Measurements from ENCODE around the gene SMPX. TPM values are rescaled to one million over a fixed set of nuclear protein-coding genes. Genes with fewer than 3 reads are reported as not detected.
A peak's percentile ranks its signal among the peaks of the same experiment; 100 is the strongest.

SMPX gene
- total RNA-seq, 8 experiments from 2014 or later: 1.1 TPM; not detected in 7

DNA sequence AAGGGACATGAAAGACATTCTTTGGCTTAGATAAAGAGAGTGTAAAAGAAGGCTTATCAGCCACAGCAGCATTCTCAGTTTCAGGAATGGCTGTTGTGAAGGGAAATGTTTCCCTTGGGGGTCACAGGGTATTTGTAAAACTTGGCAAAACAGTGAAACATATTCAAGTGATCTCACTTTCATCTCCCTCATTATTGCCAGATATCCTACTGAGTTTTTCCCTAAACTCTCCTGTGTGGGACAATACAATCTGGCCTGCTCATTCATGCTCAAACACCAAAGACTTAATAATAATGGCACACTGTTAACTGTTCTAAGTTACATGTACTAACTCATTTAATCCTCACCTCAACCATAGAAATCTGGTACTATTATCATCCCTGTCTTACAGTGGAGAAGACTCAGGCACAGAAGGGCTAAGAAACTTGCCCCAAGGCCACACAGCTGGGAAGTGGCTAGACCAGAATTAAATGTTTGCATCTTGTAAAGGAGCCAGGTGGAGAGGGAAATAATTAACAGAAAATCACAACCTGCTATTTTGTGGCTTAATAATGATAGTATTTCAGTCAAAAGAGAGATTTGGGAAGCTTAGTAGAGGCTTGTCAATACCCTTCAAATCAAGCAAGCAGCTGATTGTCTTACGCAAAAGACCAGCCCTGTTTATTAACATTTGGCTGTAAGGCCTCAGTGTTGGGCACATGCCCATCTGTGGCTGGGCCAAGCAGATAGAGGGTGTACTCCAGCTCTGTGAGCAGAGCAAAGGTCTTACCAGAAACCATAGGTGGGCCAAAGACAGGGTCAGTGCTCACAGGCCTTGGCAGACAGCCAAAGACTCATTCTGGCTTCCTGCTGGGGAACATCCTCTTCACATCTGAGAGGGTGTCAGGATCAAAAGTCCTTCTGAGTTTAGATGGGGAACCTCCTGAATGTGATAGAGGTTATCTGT is 17.3 kb downstream of the SMPX start:
- in situ Hi-C loops (cut with MboI; ENCODE audit: low pct_unique_long_range_greater_than_20kb in 2 of 9, low sequenced_read_pairs in 9 of 9, unreplicated experiment in 9 of 9): loop anchor here in 1 of 9 experiments (25.0 kb wide), 1 partner anchor 1203 kb away; no protein-coding TSS in a partner anchor
- ATAC-seq (replicated peaks in 6 of 8): peak in 2 of 8 experiments; percentile 22 to 55
- Histone ChIP-seq H3K27ac (no peak overlapping the region), H3K4me3 (no peak overlapping the region), H3K4me1 (replicated peaks in 1 of 2) (no peaks in the 10 kb centered on the region)
- 0 to 43% methylated on average over 1 of the region's 1 CpG; no CpG with 5 or more reads in 8 of the 10 experiments for WGBS, 10 experiments

DNA sequence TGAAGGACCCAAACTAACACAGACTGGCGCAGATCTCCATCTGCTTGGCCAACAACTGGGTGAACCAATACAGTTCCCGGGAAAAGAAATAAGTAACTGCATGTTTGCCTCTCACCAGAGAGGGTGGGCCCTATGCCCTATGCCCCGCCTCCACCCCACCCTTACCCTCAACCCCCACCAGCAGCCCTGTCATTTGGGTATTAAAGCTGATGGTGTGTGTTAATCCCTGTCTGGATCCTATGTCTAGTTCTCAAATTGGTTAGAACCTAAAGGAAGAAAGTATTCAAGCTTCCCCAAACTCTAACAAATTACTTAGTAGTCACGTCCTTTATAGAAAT is 19.0 kb downstream of the SMPX start:
- no peak for ATAC-seq (replicated peaks in 6 of 8)
- in situ Hi-C loops (cut with MboI; ENCODE audit: low pct_unique_long_range_greater_than_20kb in 2 of 9, low sequenced_read_pairs in 9 of 9, unreplicated experiment in 9 of 9): loop anchor here in 1 of 9 experiments (25.0 kb wide), 1 partner anchor 1202 kb away; no protein-coding TSS in a partner anchor
- H3K4me1 ChIP-seq (replicated peaks in 1 of 2): no peaks in the 10 kb centered on the region
- no peak overlapping the region for H3K27ac ChIP-seq
- H3K4me3 ChIP-seq: peak overlapping the region in 1 of 5 donors; percentile 19
- WGBS, 10 experiments: 20 to 57% methylated on average over 2 of the region's 4 CpGs; no CpG with 5 or more reads in 8 of the 10 experiments

- no peak overlapping the region for H3K27ac ChIP-seq
- in situ Hi-C loops (cut with MboI; ENCODE audit: low pct_unique_long_range_greater_than_20kb in 2 of 9, low sequenced_read_pairs in 9 of 9, unreplicated experiment in 9 of 9): loop anchor here in 1 of 9 experiments (25.0 kb wide), 1 partner anchor 1201 kb away; no protein-coding TSS in a partner anchor
- no peaks in the 10 kb centered on the region for H3K4me1 ChIP-seq (replicated peaks in 1 of 2)
- H3K4me3 ChIP-seq: peak overlapping the region in 1 of 5 donors; percentile 19
- WGBS, 10 experiments: 10 to 90% (median 34%) methylated on average over 2 to 6 of the region's 15 CpGs; no CpG with 5 or more reads in 6 of the 10 experiments
- peak in 6 of 8 experiments; percentile 25 to 99 (median 68) for ATAC-seq (replicated peaks in 6 of 8)
These were observed 19.5 kb downstream of the SMPX start for GRCh38 chrX:21738210-21738949.

DNA sequence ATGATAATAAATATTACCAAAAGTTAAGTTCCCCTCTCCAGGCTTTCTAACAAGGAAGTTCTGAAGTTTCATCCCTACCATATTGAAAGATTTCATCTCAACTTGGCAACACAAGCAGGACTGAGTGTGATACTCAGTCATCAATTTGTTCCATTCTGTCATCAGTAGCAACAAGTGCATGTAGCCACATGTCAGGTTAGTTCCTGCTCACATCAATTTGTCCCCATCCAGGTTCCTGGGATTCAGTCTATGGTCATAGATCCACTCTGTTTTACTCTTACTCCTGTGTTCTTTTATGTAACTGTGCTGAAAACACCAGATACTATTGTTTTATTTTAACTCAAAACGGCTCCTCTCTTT is 22.2 kb downstream of the SMPX start:
- in situ Hi-C loops (cut with MboI; ENCODE audit: low pct_unique_long_range_greater_than_20kb in 2 of 9, low sequenced_read_pairs in 9 of 9, unreplicated experiment in 9 of 9): loop anchor here in 1 of 9 experiments (25.0 kb wide), 1 partner anchor 1198 kb away; no protein-coding TSS in a partner anchor
- no peak overlapping the region for H3K27ac ChIP-seq
- no peak overlapping the region for H3K4me3 ChIP-seq
- no peak for ATAC-seq (replicated peaks in 6 of 8)
- 0 to 88% methylated on average over 1 of the region's 1 CpG; no CpG with 5 or more reads in 8 of the 10 experiments for WGBS, 10 experiments
- H3K4me1 ChIP-seq (replicated peaks in 1 of 2): no peaks in the 10 kb centered on the region

DNA sequence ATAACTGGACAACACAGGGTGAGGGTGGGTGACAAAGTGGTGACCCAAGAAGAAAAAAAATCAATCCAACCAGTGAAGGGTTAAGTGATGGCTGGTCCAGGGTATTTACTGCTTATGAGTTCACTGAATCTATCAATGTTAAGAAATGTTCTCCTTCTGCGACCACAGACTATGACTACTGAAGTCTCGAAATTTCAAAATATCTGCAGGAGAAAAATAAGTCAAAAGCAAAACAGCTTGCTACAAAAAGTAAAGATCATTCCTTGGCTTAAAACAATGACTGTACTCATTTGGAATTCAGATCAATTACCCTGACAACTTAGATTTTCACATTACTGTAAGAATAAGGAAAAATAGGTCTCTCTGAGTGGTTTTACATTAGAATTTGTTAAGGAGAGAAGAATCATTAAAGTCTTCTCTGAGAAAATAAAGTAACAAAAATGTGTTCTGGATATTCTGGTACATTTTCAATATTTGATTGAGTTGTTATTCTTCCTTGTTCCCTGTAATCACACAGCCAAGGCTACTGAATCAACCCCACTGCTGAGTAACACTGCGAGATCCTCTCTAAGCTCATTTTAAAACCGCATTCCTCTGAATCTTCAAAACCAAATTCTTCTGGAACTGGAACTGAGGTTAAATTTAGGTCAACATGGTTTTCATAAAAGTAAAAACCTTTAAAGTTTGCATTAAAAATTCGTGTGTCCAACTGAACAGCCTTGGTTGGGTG is 22.7 kb downstream of the SMPX start:
- in situ Hi-C loops (cut with MboI; ENCODE audit: low pct_unique_long_range_greater_than_20kb in 2 of 9, low sequenced_read_pairs in 9 of 9, unreplicated experiment in 9 of 9): loop anchor here in 1 of 9 experiments (25.0 kb wide), 1 partner anchor 1198 kb away; no protein-coding TSS in a partner anchor
- no peak overlapping the region for H3K4me3 ChIP-seq
- WGBS, 10 experiments: 0 to 100% (median 61%) methylated on average over 2 to 4 of the region's 5 CpGs; no CpG with 5 or more reads in 3 of the 10 experiments
- no peaks in the 10 kb centered on the region for H3K4me1 ChIP-seq (replicated peaks in 1 of 2)
- ATAC-seq (replicated peaks in 6 of 8): peak in 1 of 8 experiments; percentile 33
- no peak overlapping the region for H3K27ac ChIP-seq

DNA sequence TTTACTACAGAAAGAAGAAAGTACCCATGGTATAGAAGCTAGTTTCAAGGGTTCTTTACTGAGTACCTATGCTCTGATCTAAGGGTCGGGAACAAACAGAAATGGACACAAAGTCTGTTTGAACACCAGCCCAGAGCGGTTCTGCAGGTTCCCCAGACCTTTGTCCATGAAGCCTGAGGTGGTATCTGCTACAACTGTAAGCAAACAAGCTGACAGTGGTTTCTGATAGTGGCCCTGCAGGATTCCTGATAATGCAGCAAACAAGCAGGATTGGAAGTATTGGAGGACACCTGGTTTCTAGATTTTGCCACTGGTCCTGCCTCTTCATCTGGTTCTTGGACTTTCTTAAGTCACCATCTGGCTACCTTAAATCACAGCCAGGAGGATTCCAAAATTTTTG is 23.7 kb downstream of the SMPX start:
- no peak overlapping the region for H3K27ac ChIP-seq
- H3K4me3 ChIP-seq: no peak overlapping the region
- WGBS, 10 experiments: 0 to 100% (median 29%) methylated on average over 1 to 2 of the region's 2 CpGs; no CpG with 5 or more reads in 6 of the 10 experiments
- in situ Hi-C loops (cut with MboI; ENCODE audit: low pct_unique_long_range_greater_than_20kb in 2 of 9, low sequenced_read_pairs in 9 of 9, unreplicated experiment in 9 of 9): loop anchor here in 1 of 9 experiments (25.0 kb wide), 1 partner anchor 1197 kb away; no protein-coding TSS in a partner anchor
- H3K4me1 ChIP-seq (replicated peaks in 1 of 2): no peaks in the 10 kb centered on the region
- ATAC-seq (replicated peaks in 6 of 8): no peak

DNA sequence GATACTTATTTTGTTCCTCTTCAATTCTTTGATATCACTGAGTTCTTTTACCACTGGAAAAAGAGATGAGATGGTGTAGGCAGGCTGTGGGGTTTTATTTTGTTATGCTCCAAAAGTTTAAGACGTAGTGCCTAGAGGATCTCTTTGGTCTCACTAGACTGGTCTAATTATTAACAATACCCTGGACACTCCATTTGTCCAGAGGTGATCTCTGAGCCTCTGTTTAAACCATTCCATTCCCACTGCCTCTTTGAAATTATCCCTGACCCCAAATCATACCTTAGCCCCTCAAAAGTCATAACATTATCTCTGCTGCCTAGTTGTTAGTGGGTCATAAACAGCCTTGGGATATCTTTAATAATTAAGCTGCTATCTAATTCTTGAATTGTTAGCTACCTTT is 24.2 kb downstream of the SMPX start:
- in situ Hi-C loops (cut with MboI; ENCODE audit: low pct_unique_long_range_greater_than_20kb in 2 of 9, low sequenced_read_pairs in 9 of 9, unreplicated experiment in 9 of 9): loop anchor here in 1 of 9 experiments (25.0 kb wide), 1 partner anchor 1196 kb away; no protein-coding TSS in a partner anchor
- Histone ChIP-seq H3K4me1 (replicated peaks in 1 of 2) (peaks cover 0 to under 1% of the 10 kb centered on the region in 2 donors), H3K27ac (no peak overlapping the region), H3K4me3 (no peak overlapping the region)
- 30 to 80% (median 70%) methylated on average over 1 of the region's 1 CpG; no CpG with 5 or more reads in 5 of the 10 experiments for WGBS, 10 experiments
- no peak for ATAC-seq (replicated peaks in 6 of 8)

DNA sequence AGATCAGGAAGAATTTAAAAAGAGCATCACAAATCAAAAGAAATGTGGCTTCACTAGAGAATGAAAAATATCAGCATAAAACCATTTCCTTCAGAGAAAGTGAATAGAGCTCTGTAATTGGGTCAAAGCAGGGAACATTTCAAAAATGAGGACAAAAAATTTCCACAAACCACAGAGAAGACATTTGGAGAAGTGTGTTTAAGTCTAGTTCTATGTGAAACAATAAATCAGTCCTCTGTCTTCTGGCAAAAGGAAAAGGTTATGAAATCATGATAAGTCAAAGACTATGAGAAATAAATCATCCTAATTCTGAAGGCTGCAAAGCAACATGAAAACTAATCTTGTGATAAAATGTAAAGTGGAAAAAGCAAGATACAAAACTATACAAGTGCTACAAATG is 27.9 kb downstream of the SMPX start:
- no peak for ATAC-seq (replicated peaks in 6 of 8)
- H3K27ac ChIP-seq: no peak overlapping the region
- H3K4me1 ChIP-seq (replicated peaks in 1 of 2): peaks cover 4 to 14% of the 10 kb centered on the region in 2 donors
- in situ Hi-C loops (cut with MboI; ENCODE audit: low pct_unique_long_range_greater_than_20kb in 2 of 9, low sequenced_read_pairs in 9 of 9, unreplicated experiment in 9 of 9): loop anchor here in 1 of 9 experiments (25.0 kb wide), 1 partner anchor 1193 kb away; no protein-coding TSS in a partner anchor
- H3K4me3 ChIP-seq: no peak overlapping the region

GRCh38 chrX:21728276-21728968 is 29.5 kb downstream of the SMPX start:
- WGBS, 10 experiments: 50 to 80% (median 53%) methylated on average over 1 to 2 of the region's 3 CpGs; no CpG with 5 or more reads in 5 of the 10 experiments
- H3K27ac ChIP-seq: no peak overlapping the region

DNA sequence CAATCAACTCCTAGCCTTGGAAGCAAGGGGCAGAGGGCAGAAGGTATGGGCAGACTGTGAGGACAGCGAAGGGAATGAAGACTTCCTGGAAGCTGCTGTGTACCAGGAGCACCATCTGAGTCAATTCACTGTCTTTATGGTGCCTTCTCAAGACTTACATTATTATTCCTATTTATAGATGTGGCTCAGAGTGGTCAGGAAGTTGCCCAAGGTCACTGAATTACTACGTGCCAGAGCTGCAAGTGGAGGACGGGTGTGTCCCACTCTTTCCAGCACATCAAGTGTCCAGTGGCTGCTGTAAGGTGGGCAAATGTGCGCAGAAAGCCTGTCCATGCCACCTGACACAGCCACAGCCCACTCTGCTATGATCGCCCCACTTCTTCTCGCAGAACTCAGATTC is 32.0 kb downstream of the SMPX start:
- 81 to 100% (median 83%) methylated on average over 1 to 3 of the region's 6 CpGs; no CpG with 5 or more reads in 7 of the 10 experiments for WGBS, 10 experiments
- Histone ChIP-seq H3K27ac (no peak overlapping the region), H3K4me1 (replicated peaks in 1 of 2) (peaks cover 4 to 14% of the 10 kb centered on the region in 2 donors), H3K4me3 (no peak overlapping the region)
- no peak for ATAC-seq (replicated peaks in 6 of 8)
- in situ Hi-C loops (cut with MboI; ENCODE audit: low pct_unique_long_range_greater_than_20kb in 2 of 9, low sequenced_read_pairs in 9 of 9, unreplicated experiment in 9 of 9): loop anchor here in 1 of 9 experiments (25.0 kb wide), 1 partner anchor 1189 kb away; no protein-coding TSS in a partner anchor

More at GRCh38 chrX:21728276-21728968, 29.5 kb downstream of the SMPX start:
- Histone ChIP-seq H3K4me1 (replicated peaks in 1 of 2) (peaks cover 4 to 14% of the 10 kb centered on the region in 2 donors), H3K4me3 (no peak overlapping the region)
- in situ Hi-C loops (cut with MboI; ENCODE audit: low pct_unique_long_range_greater_than_20kb in 2 of 9, low sequenced_read_pairs in 9 of 9, unreplicated experiment in 9 of 9): loop anchor here in 1 of 9 experiments (25.0 kb wide), 1 partner anchor 1191 kb away; no protein-coding TSS in a partner anchor
- ATAC-seq (replicated peaks in 6 of 8): peak in 4 of 8 experiments; percentile 13 to 49 (median 32)

- in situ Hi-C loops (cut with MboI; ENCODE audit: low pct_unique_long_range_greater_than_20kb in 2 of 9, low sequenced_read_pairs in 9 of 9, unreplicated experiment in 9 of 9): loop anchor here in 1 of 9 experiments (25.0 kb wide), 1 partner anchor 1188 kb away; no protein-coding TSS in a partner anchor
- 0 to 9% (median 0%) methylated on average over 1 to 2 of the region's 2 CpGs; no CpG with 5 or more reads in 4 of the 10 experiments for WGBS, 10 experiments
- H3K27ac ChIP-seq: no peak overlapping the region
These were observed 32.4 kb downstream of the SMPX start for GRCh38 chrX:21725496-21725895.

More at GRCh38 chrX:21725496-21725895, 32.4 kb downstream of the SMPX start:
- Histone ChIP-seq H3K4me3 (no peak overlapping the region), H3K4me1 (replicated peaks in 1 of 2) (peaks cover 4 to 14% of the 10 kb centered on the region in 2 donors)
- ATAC-seq (replicated peaks in 6 of 8): peak in 5 of 8 experiments; percentile 27 to 61 (median 48)
